ENCODE data around the gene ANTKMT.
A peak's percentile ranks its signal among the peaks of the same experiment; 100 is the strongest.

Gene ANTKMT

GRCh38 chr16:724188-725040 lies 3.5 kb downstream of the ANTKMT start:
- Histone ChIP-seq H2AFZ (ENCODE audit: low read depth, low read length) (no peak overlapping the region), H3K4me2 (ENCODE audit: low read length) (no peak overlapping the region), H3K27me3 (ENCODE audit: low read depth, low read length) (no peaks in the 10 kb centered on the region), H3K9ac (ENCODE audit: low read length) (no peak overlapping the region), H3K79me2 (ENCODE audit: low read length) (peaks cover 5% of the 10 kb centered on the region; the same call in 1 of the 2 replicates), H3K36me3 (replicated peaks; ENCODE audit: low read depth, low read length) (peaks cover 3% of the 10 kb centered on the region), H3K4me1 (ENCODE audit: low read length) (peaks cover 22% of the 10 kb centered on the region), H3K9me3 (ENCODE audit: insufficient read depth, low read length) (no peaks in the 10 kb centered on the region), H3K27ac (ENCODE audit: low read length) (no peak overlapping the region), H3K4me3 (ENCODE audit: low read length) (no peak overlapping the region), H4K20me1 (ENCODE audit: insufficient read depth, low read length) (peaks cover 4% of the 10 kb centered on the region; the same call in 1 of the 2 replicates)
- TF ChIP-seq EZH2phosphoT487 (IDR thresholded peaks at IDR 0.05; ENCODE audit: low read depth), result no peak
- TF ChIP-seq CTCF (IDR thresholded peaks at IDR 0.05; ENCODE audit: low read depth, low read length), result no peak

DNA sequence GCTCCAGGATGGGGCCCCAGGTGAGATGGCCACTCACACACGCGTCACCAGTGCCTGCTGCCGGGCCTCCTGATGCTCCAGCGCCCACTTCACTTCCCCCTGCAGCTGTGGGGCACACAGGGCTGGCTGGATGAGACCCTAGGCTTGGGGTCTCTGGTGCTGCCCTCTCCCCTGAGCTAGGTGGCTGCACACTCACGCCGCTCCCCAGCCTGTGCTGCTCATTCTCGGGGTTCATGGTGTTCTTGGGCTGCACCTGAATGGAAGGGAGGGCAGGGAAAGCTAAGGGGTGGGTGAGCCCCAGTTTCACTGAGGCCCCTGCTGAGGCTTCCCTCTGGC lies 4.1 kb downstream of the ANTKMT start:
- TF ChIP-seq EZH2phosphoT487 (IDR thresholded peaks at IDR 0.05; ENCODE audit: low read depth) (no peak), CTCF (IDR thresholded peaks at IDR 0.05; ENCODE audit: low read depth, low read length) (no peak)
- H3K9me3 ChIP-seq (ENCODE audit: insufficient read depth, low read length), result no peaks in the 10 kb centered on the region
- no peak overlapping the region for H3K27ac ChIP-seq (ENCODE audit: low read length)
- peaks cover 5% of the 10 kb centered on the region; the same call in 1 of the 2 replicates for H3K79me2 ChIP-seq (ENCODE audit: low read length)
- no peak overlapping the region for H2AFZ ChIP-seq (ENCODE audit: low read depth, low read length)
- H3K36me3 ChIP-seq (replicated peaks; ENCODE audit: low read depth, low read length), result peaks cover 3% of the 10 kb centered on the region
- H3K4me3 ChIP-seq (ENCODE audit: low read length), result no peak overlapping the region
- H3K27me3 ChIP-seq (ENCODE audit: low read depth, low read length), result no peaks in the 10 kb centered on the region
- peaks cover 18% of the 10 kb centered on the region for H3K4me1 ChIP-seq (ENCODE audit: low read length)
- peaks cover 4% of the 10 kb centered on the region; the same call in 1 of the 2 replicates for H4K20me1 ChIP-seq (ENCODE audit: insufficient read depth, low read length)
- H3K9ac ChIP-seq (ENCODE audit: low read length), result no peak overlapping the region
- no peak overlapping the region for H3K4me2 ChIP-seq (ENCODE audit: low read length)

- no peak for TF ChIP-seq EZH2phosphoT487 (IDR thresholded peaks at IDR 0.05; ENCODE audit: low read depth)
- TF ChIP-seq CTCF (IDR thresholded peaks at IDR 0.05; ENCODE audit: low read depth, low read length), result no peak
- peak overlapping the region; percentile 91 for H3K4me2 ChIP-seq (ENCODE audit: low read length)
- peaks cover 3% of the 10 kb centered on the region for H3K36me3 ChIP-seq (replicated peaks; ENCODE audit: low read depth, low read length)
- H4K20me1 ChIP-seq (ENCODE audit: insufficient read depth, low read length), result peaks cover 4% of the 10 kb centered on the region; the same call in 1 of the 2 replicates
- peaks cover 16% of the 10 kb centered on the region for H3K4me1 ChIP-seq (ENCODE audit: low read length)
- H3K79me2 ChIP-seq (ENCODE audit: low read length), result peaks cover 5% of the 10 kb centered on the region; the same call in 1 of the 2 replicates
- peak overlapping the region; percentile 90 for H3K4me3 ChIP-seq (ENCODE audit: low read length)
- no peak overlapping the region for H2AFZ ChIP-seq (ENCODE audit: low read depth, low read length)
- peak overlapping the region; percentile 54; the same call in 1 of the 2 replicates for H3K9ac ChIP-seq (ENCODE audit: low read length)
- H3K9me3 ChIP-seq (ENCODE audit: insufficient read depth, low read length), result no peaks in the 10 kb centered on the region
- no peaks in the 10 kb centered on the region for H3K27me3 ChIP-seq (ENCODE audit: low read depth, low read length)
- H3K27ac ChIP-seq (ENCODE audit: low read length), result no peak overlapping the region
Observed at GRCh38 chr16:725463-726187, 4.7 kb downstream of the ANTKMT start.

- Histone ChIP-seq H3K27me3 (ENCODE audit: low read depth, low read length) (no peaks in the 10 kb centered on the region), H3K9ac (ENCODE audit: low read length) (peak overlapping the region; percentile 54; the same call in 1 of the 2 replicates), H3K4me3 (ENCODE audit: low read length) (peak overlapping the region; percentile 90), H2AFZ (ENCODE audit: low read depth, low read length) (no peak overlapping the region), H3K27ac (ENCODE audit: low read length) (no peak overlapping the region), H3K4me2 (ENCODE audit: low read length) (peak overlapping the region; percentile 91), H3K9me3 (ENCODE audit: insufficient read depth, low read length) (no peaks in the 10 kb centered on the region), H3K36me3 (replicated peaks; ENCODE audit: low read depth, low read length) (peaks cover 3% of the 10 kb centered on the region), H4K20me1 (ENCODE audit: insufficient read depth, low read length) (peaks cover 4% of the 10 kb centered on the region; the same call in 1 of the 2 replicates), H3K4me1 (ENCODE audit: low read length) (peaks cover 16% of the 10 kb centered on the region), H3K79me2 (ENCODE audit: low read length) (peaks cover 5% of the 10 kb centered on the region; the same call in 1 of the 2 replicates)
- TF ChIP-seq EZH2phosphoT487 (IDR thresholded peaks at IDR 0.05; ENCODE audit: low read depth) (no peak), CTCF (IDR thresholded peaks at IDR 0.05; ENCODE audit: low read depth, low read length) (no peak)
Observed at GRCh38 chr16:726188-726437, 5.2 kb downstream of the ANTKMT start.

Measured in OCI-LY3 (cell line).